Fibroblast of the conjunctiva (primary cell): ENCODE results near the gene FBLIM1.

Experiments used
- DNase-seq: peaks from one replicate; pipeline ENCODE4 v3.0.0-alpha.2; 2010; ENCODE audit warnings: low read depth

FBLIM1 gene

GRCh38 chr1:15758343-15758931 is at the start of gene FBLIM1:
Gene FBLIM1, plus strand, starts transcription at chr1:15758795. Its CDS starts 6,189 bp downstream, at chr1:15764984.
- DNase-seq = no peak

- DNase-seq = no peak
Measured at GRCh38 chr1:15709226-15709625, 49.4 kb upstream of the FBLIM1 start.

- DNase-seq = no peak
Measured at GRCh38 chr1:15712168-15712567, 46.4 kb upstream of the FBLIM1 start.

GRCh38 chr1:15714406-15715136 is 44.0 kb upstream of the FBLIM1 start:
- DNase-seq = peak; percentile 31

- no peak for DNase-seq
Measured at GRCh38 chr1:15717418-15718125, 41.0 kb upstream of the FBLIM1 start.

- no peak for DNase-seq
Measured at GRCh38 chr1:15718199-15718601, 40.4 kb upstream of the FBLIM1 start.

GRCh38 chr1:15719381-15720120 is 39.0 kb upstream of the FBLIM1 start:
- DNase-seq = no peak

GRCh38 chr1:15720861-15721260 is 37.7 kb upstream of the FBLIM1 start:
- no peak for DNase-seq

- no peak for DNase-seq
Measured at GRCh38 chr1:15722411-15722810, 36.2 kb upstream of the FBLIM1 start.

GRCh38 chr1:15722836-15723532 is 35.6 kb upstream of the FBLIM1 start:
- DNase-seq = no peak

- no peak for DNase-seq
Measured at GRCh38 chr1:15723631-15724246, 34.9 kb upstream of the FBLIM1 start.

GRCh38 chr1:15724949-15725880 is 33.4 kb upstream of the FBLIM1 start:
- no peak for DNase-seq

GRCh38 chr1:15726508-15726907 is 32.1 kb upstream of the FBLIM1 start:
- DNase-seq = no peak

- DNase-seq = no peak
Measured at GRCh38 chr1:15727021-15727420, 31.6 kb upstream of the FBLIM1 start.

GRCh38 chr1:15727424-15727823 is 31.2 kb upstream of the FBLIM1 start:
- no peak for DNase-seq

- DNase-seq = no peak
Measured at GRCh38 chr1:15727866-15728534, 30.6 kb upstream of the FBLIM1 start.

GRCh38 chr1:15728937-15729657 is 29.5 kb upstream of the FBLIM1 start:
- no peak for DNase-seq

- DNase-seq = no peak
Measured at GRCh38 chr1:15730423-15730822, 28.2 kb upstream of the FBLIM1 start.

GRCh38 chr1:15730936-15731335 is 27.7 kb upstream of the FBLIM1 start:
- no peak for DNase-seq
